HG02973 (cell line): Measurements from ENCODE around the gene DNAJC28.

Experiments used
- ATAC-seq: cut with Tn5 transposase; IDR thresholded peaks from one replicate; pipeline ENCODE4 v1.9.1; 2021; ENCODE audit warnings: moderate library complexity; ENCODE audit not compliant: unreplicated experiment

DNAJC28 gene

DNA sequence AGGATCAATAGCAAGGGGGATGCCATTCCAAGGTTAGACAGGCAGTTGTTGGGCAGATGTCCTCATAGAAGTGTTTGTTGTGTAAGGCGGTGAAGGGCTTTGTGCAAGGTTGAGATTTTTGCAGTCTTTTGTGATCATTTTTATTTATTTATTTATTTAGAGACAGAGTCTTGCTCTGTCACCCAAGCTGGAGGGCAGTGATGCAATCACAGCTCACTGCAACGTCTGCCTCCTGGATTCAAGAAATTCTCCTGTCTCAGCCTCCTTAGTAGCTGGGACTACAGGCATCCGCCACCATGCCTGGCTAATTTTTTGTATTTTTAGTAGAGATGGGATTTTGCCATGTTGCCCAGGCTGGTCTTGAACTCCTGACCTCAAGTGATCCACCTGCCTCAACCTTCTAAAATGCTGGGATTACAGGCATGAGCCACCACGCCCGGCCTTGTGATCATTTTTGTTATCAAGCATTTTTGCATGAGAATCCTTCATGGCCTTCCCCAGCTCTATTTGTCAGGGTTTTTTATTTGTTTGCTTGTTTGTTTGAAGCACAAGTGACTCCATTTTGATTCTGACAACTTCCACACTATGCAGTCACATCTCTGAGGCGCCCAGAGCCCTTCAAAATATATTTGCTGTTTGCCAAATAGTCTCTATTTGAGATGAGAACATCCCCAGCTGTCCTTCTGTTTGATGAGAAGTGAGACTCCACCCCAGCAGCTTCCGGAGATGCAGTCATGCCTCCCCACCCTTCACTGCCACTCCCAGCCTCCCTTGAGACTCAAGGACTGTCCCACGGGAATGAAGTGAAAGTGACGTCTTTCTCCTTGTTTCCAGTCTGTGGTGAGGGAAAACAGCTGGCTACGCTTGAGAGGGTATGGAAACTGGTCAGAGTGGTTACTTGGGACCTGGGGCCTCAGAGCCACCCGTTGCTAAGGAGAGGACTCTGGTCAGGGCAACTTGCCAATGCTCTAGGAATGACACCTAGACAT, 49.7 kb downstream of the DNAJC28 start:
- peak; percentile 51 for ATAC-seq
